Measurements from ENCODE around the gene KCNIP2. TPM values are rescaled to one million over a fixed set of nuclear protein-coding genes. Genes with fewer than 3 reads are reported as not detected.
A peak's percentile ranks its signal among the peaks of the same experiment; 100 is the strongest.

Gene KCNIP2
- total and polyA plus RNA-seq, 2 of the 13 experiments (the other 11 are each of a cell fraction or from before 2014, with no cell fraction given), result 0.42 to 0.70 TPM

GRCh38 chr10:101818872-101819633 is 24.5 kb downstream of the KCNIP2 start (continued):
- TF ChIP-seq CERS6 (CRISPR knock-in tag; IDR thresholded peaks at IDR 0.05) (no peak), SALL1 (CRISPR knock-in tag; IDR thresholded peaks at IDR 0.05) (peak; percentile 50; the same call in 1 of the 2 replicates), FUBP1 (CRISPR knock-in tag; IDR thresholded peaks at IDR 0.05; ENCODE audit: borderline replicate concordance) (no peak)

GRCh38 chr10:101818119-101818871 is 25.3 kb downstream of the KCNIP2 start, which contains the start of gene OGA:
Gene OGA, minus strand, starts transcription at chr10:101818444. Its CDS starts 422 bp downstream, at chr10:101818022.
- peak within 1 kb of the TSS; percentile 81 to 95 (median 89) for H3K4me3 ChIP-seq (replicated peaks in 1 of 3; ENCODE audit: insufficient read depth in 1 of 3, low read depth in 2 of 3, low read length in 3 of 3)
- no peaks in the 10 kb centered on the region for H3K9me3 ChIP-seq (ENCODE audit: low read length)
- H3K9ac ChIP-seq (ENCODE audit: insufficient read depth, low read depth, low read length), result peak within 1 kb of the TSS; percentile 87
- H3K4me2 ChIP-seq (ENCODE audit: low read depth, low read length), result peak within 1 kb of the TSS; percentile 94
- peak within 1 kb of the TSS; percentile 91 for H3K27ac ChIP-seq (ENCODE audit: extremely low read length, insufficient read depth, low read length)
- under 1% methylated on average over 46 of the region's 47 CpGs for WGBS (ENCODE audit: low lambda C conversion rate)
- H3K36me3 ChIP-seq (replicated peaks in 1 of 2; ENCODE audit: control insufficient read depth in 1 of 2, insufficient read depth in 2 of 2, low read length in 2 of 2), result no peaks in the 10 kb centered on the region; a peak in 1 of 5 replicates
- no peaks in the 10 kb centered on the region; a peak in 1 of 5 replicates for H3K27me3 ChIP-seq (ENCODE audit: control insufficient read depth in 1 of 2, insufficient read depth in 2 of 2, low read length in 2 of 2)
- intact Hi-C loops (cut with micrococcal nuclease; ENCODE audit: unreplicated experiment) (loop anchor here (2.0 to 10.0 kb wide), 2 partner anchors 19 to 687 kb away; partner anchors contain the start of genes ACTR1A and SUFU), in situ Hi-C loops (cut with HindIII; ENCODE audit: extremely low pct_ligation_motif_present, low pct_unique_long_range_greater_than_20kb) (no loop called here)
- H3K4me1 ChIP-seq (ENCODE audit: insufficient read depth, low read length), result peaks cover 38% of the 10 kb centered on the region
- DNase-seq (ENCODE audit: low spot score) (peak; percentile 99), ATAC-seq (peak; percentile 90), FAIRE-seq (peak; percentile 98)
- CTCF ChIA-PET (ENCODE audit: low intra/inter-chr PET ratio, low total read pairs), result no interaction called here
- peaks cover 41% of the 10 kb centered on the region for H4K20me1 ChIP-seq (ENCODE audit: insufficient read depth, low read length)
- POLR2A ChIA-PET, result interaction anchor here (0.7 to 2.3 kb wide), 14 partner anchors 14 to 755 kb away, joined by 3 to 17 read pairs (median 3); partner anchors contain the start of gene NPM3
- H3K79me2 ChIP-seq (ENCODE audit: insufficient read depth, low read length), result peaks cover 60% of the 10 kb centered on the region
- peak within 1 kb of the TSS; percentile 83 for H2AFZ ChIP-seq (ENCODE audit: low read length)
- no TSS peak for BruUV-seq (replicated peaks)
- no peak for TF ChIP-seq CBX2 (IDR thresholded peaks at IDR 0.05; ENCODE audit: low read depth, low read length)
- no peak for TF ChIP-seq CBX2 (CRISPR knock-in tag; IDR thresholded peaks at IDR 0.05; ENCODE audit: low read depth)
- no peak for TF ChIP-seq IRF2 (CRISPR knock-in tag; IDR thresholded peaks at IDR 0.05)
- no peak for TF ChIP-seq KLF9 (CRISPR knock-in tag; IDR thresholded peaks at IDR 0.05; ENCODE audit: low read depth)
- peak; percentile 71; the same call in 1 of the 2 replicates for TF ChIP-seq HMGXB3 (CRISPR knock-in tag; IDR thresholded peaks at IDR 0.05; ENCODE audit: borderline replicate concordance)
- TF ChIP-seq ZBTB42 (CRISPR knock-in tag; IDR thresholded peaks at IDR 0.05), result no peak
- TF ChIP-seq ZNF543 (CRISPR knock-in tag; IDR thresholded peaks at IDR 0.05), result no peak
- TF ChIP-seq ZNF136 (CRISPR knock-in tag; IDR thresholded peaks at IDR 0.05; ENCODE audit: low read depth), result 0 out of 2 replicates have a peak, but pooled peaks have one; percentile 46
